Activated naive CD4-positive, alpha-beta T cell treated with anti-CD3 and anti-CD28 coated beads, Interleukin-2, amount 50 U/mL, for 24 hours (primary cell): ENCODE results near the gene CYB5B.
"Not testable (repeated sequence)": the region's sequence is repeated elsewhere in the genome, so short reads cannot be mapped to it uniquely, and the experiment has no call there.

Experiments used
- H3K27ac Mint-ChIP-seq: one replicate; pipeline ENCODE4 v1.8.0; 2021; ENCODE audit warnings: mild to moderate bottlenecking, mixed read lengths
- H3K27me3 Mint-ChIP-seq: one replicate; pipeline ENCODE4 v1.8.0; 2021; ENCODE audit warnings: mixed read lengths
- H3K36me3 Mint-ChIP-seq: one replicate; pipeline ENCODE4 v1.8.0; 2021; ENCODE audit warnings: mixed read lengths
- H3K4me1 Mint-ChIP-seq: one replicate; pipeline ENCODE4 v1.8.0; 2021; ENCODE audit warnings: mixed read lengths
- H3K4me3 Mint-ChIP-seq: one replicate; pipeline ENCODE4 v1.8.0; 2021; ENCODE audit warnings: mild to moderate bottlenecking, mixed read lengths
- H3K9me3 Mint-ChIP-seq: one replicate; pipeline ENCODE4 v1.8.0; 2021; ENCODE audit warnings: mixed read lengths

Gene CYB5B

GRCh38 chr16:69428652-69429051, 4.2 kb downstream of the CYB5B start:
- Mint-ChIP-seq H3K36me3 (peaks cover 31% of the 10 kb centered on the region), H3K4me1 (peaks cover 49% of the 10 kb centered on the region), H3K27ac (peak overlapping the region; percentile 26), H3K9me3 (peaks cover 10% of the 10 kb centered on the region), H3K27me3 (no peaks in the 10 kb centered on the region), H3K4me3 (no peak overlapping the region)

GRCh38 chr16:69429058-69429640, 4.7 kb downstream of the CYB5B start:
- Mint-ChIP-seq H3K36me3 (peaks cover 32% of the 10 kb centered on the region), H3K4me1 (peaks cover 52% of the 10 kb centered on the region), H3K27ac (peak overlapping the region; percentile 26)
- not testable (repeated sequence) for H3K9me3 Mint-ChIP-seq, H3K4me3 Mint-ChIP-seq, H3K27me3 Mint-ChIP-seq

GRCh38 chr16:69431948-69432468, 7.6 kb downstream of the CYB5B start:
- no peak overlapping the region for H3K4me3 Mint-ChIP-seq
- peaks cover 35% of the 10 kb centered on the region for H3K36me3 Mint-ChIP-seq
- no peak overlapping the region for H3K27ac Mint-ChIP-seq
- no peaks in the 10 kb centered on the region for H3K27me3 Mint-ChIP-seq
- H3K4me1 Mint-ChIP-seq: peaks cover 62% of the 10 kb centered on the region
- peaks cover 10% of the 10 kb centered on the region for H3K9me3 Mint-ChIP-seq

DNA sequence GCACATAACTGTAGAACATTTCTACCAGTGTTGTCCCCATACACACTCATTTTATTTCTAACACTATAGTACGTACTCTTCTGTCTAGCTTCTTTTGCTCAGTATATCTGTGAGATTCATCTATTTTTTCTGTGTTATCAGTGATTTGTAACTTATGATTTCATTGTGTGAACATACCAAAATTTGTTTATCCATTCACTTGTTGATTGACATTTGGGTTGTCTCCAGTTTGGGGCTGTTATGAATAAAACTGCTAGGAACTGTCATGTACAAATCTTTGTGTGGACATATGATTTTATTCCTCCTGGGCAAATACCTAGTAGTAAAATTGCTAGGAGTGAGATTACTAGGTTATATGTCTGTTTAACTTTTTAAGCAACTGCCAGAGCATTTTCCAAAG, 9.6 kb downstream of the CYB5B start:
- Mint-ChIP-seq H3K4me3 (no peak overlapping the region), H3K27me3 (no peaks in the 10 kb centered on the region), H3K4me1 (peaks cover 73% of the 10 kb centered on the region), H3K36me3 (peaks cover 31% of the 10 kb centered on the region), H3K9me3 (peaks cover 1% of the 10 kb centered on the region), H3K27ac (peak overlapping the region; percentile 41)

- Mint-ChIP-seq H3K4me1 (peaks cover 75% of the 10 kb centered on the region), H3K9me3 (no peaks in the 10 kb centered on the region), H3K36me3 (peaks cover 27% of the 10 kb centered on the region), H3K4me3 (no peak overlapping the region), H3K27me3 (no peaks in the 10 kb centered on the region), H3K27ac (peak overlapping the region; percentile 80)
Observed at GRCh38 chr16:69435977-69436820, 11.8 kb downstream of the CYB5B start.

DNA sequence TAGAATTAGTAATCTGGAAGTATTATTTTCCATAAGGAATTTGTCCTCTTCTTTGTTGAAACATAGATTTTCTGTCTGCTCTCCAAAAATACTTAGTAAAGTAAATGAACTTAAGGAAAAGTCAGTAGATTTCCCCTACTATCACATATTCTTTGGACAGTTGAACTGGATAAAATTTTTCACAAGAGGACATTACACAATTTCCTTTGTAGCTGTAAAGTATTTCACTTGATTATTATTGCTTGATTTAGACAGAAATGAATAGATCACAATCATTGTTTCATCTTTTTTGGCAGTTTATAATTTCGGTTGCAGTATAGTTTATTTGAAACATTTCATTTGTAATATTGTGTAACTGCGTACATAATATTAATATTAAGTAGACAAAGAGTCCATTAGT, 12.5 kb downstream of the CYB5B start:
- no peak overlapping the region for H3K4me3 Mint-ChIP-seq
- H3K36me3 Mint-ChIP-seq: peaks cover 24% of the 10 kb centered on the region
- H3K27me3 Mint-ChIP-seq: no peaks in the 10 kb centered on the region
- H3K27ac Mint-ChIP-seq: peak overlapping the region; percentile 80
- H3K9me3 Mint-ChIP-seq: no peaks in the 10 kb centered on the region
- peaks cover 77% of the 10 kb centered on the region for H3K4me1 Mint-ChIP-seq

DNA sequence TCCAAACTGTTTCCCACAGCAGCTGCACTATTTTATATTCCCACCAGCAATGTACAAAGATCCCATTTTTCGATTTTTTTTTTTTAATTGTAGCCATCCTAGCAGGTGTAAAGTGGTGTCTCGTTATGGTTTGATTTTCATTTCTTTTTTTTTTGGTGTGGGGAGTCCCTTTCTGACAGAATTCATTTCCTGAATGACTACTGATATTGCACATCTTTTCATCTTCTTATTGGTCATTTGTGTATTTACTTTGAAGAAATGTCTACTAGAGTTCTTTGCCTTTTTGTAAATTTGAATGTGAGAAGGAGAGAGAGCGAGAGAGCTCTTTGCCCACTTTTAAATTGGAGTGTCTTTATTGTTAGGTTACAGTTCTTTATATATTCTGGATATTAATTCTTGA, 14.0 kb downstream of the CYB5B start:
- Mint-ChIP-seq H3K27me3 (no peaks in the 10 kb centered on the region), H3K4me3 (no peak overlapping the region), H3K9me3 (no peaks in the 10 kb centered on the region), H3K4me1 (peaks cover 74% of the 10 kb centered on the region), H3K27ac (peak overlapping the region; percentile 83), H3K36me3 (peaks cover 20% of the 10 kb centered on the region)

GRCh38 chr16:69440250-69440649, 15.8 kb downstream of the CYB5B start:
- H3K27ac Mint-ChIP-seq: peak overlapping the region; percentile 90
- H3K27me3 Mint-ChIP-seq: no peaks in the 10 kb centered on the region
- H3K4me1 Mint-ChIP-seq: peaks cover 74% of the 10 kb centered on the region

GRCh38 chr16:69441030-69441429, 16.6 kb downstream of the CYB5B start:
- peaks cover 69% of the 10 kb centered on the region for H3K4me1 Mint-ChIP-seq

More at GRCh38 chr16:69440250-69440649, 15.8 kb downstream of the CYB5B start:
- no peaks in the 10 kb centered on the region for H3K9me3 Mint-ChIP-seq
- H3K36me3 Mint-ChIP-seq: peaks cover 17% of the 10 kb centered on the region
- H3K4me3 Mint-ChIP-seq: no peak overlapping the region

GRCh38 chr16:69443927-69444631, 19.7 kb downstream of the CYB5B start:
- peak overlapping the region; percentile 84 for H3K4me3 Mint-ChIP-seq
- peak overlapping the region; percentile 90 for H3K27ac Mint-ChIP-seq
- peaks cover 46% of the 10 kb centered on the region for H3K4me1 Mint-ChIP-seq
- no peaks in the 10 kb centered on the region for H3K9me3 Mint-ChIP-seq
- H3K27me3 Mint-ChIP-seq: no peaks in the 10 kb centered on the region
- peaks cover 19% of the 10 kb centered on the region for H3K36me3 Mint-ChIP-seq

More at GRCh38 chr16:69441030-69441429, 16.6 kb downstream of the CYB5B start:
- peaks cover 17% of the 10 kb centered on the region for H3K36me3 Mint-ChIP-seq
- not testable (repeated sequence) for H3K4me3 Mint-ChIP-seq, H3K27ac Mint-ChIP-seq, H3K9me3 Mint-ChIP-seq, H3K27me3 Mint-ChIP-seq

DNA sequence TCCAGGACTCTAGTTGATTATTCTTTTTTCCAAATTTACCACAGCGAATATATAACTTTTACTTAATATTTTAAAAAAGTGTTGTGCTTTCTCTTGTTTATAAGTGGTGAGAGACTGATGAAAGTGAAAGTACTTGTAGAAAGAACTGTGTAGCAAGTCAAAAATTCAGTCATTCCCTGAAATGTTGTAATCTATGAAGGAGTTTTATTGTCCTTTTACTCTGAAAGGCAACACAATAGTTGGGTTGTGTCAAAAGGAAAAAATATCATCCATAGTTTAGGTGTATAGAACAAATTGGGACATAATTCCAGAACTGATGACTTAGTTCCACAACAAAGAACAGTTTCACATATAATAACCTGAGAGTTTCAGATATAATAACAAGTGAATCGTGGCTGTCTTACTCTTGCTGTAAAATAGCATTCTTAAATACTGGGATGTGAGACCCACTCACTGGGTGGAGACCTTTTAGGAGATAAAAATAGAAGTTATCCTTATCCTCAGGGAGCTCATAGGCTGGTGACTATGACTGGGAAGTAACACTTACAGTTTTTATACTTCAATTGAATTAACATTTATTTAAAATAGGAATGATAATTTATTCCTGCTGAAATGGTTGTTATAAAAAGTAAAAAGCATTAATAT, 20.6 kb downstream of the CYB5B start:
- peak overlapping the region; percentile 84 for H3K4me3 Mint-ChIP-seq

DNA sequence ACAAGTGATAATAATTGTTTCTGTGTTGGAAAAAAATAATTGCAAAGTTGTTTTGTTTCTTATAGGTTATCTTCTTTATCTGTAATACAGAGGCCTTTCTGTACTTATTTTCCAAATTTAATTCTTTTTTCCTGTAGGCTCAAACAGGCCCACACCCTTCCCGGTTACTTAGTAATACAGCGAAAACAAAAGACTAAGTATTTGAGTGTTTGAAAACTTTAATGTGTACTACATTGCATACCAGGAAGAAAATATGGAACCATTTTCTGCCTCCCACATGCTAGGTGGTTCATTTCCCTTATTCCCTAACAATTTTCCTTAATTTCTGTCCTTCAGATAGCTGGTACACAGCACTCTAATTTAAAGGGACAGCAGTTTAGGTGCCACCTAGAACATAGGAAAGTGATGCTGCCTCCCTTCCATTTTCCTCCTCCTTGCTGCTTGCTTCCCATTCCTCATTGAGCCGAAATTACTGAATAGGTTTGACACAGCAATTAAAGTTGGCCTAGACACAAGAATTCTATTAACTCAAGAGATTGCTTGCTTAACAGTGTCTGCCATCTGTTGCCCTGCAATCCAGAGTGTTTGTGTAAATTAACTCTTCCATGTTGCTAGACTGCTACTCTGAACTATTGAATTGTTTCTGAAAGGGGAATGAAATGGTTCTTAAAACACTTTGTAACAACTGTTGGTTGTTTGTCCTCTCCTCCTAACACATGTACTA, 24.2 kb downstream of the CYB5B start:
- Mint-ChIP-seq H3K27ac (peak overlapping the region; percentile 12), H3K27me3 (no peaks in the 10 kb centered on the region), H3K9me3 (no peaks in the 10 kb centered on the region), H3K4me3 (no peak overlapping the region), H3K36me3 (peaks cover 19% of the 10 kb centered on the region), H3K4me1 (peaks cover 24% of the 10 kb centered on the region)

More for the DNA sequence above, 20.6 kb downstream of the CYB5B start:
- Mint-ChIP-seq H3K4me1 (peaks cover 43% of the 10 kb centered on the region), H3K27me3 (no peaks in the 10 kb centered on the region), H3K27ac (peak overlapping the region; percentile 90), H3K9me3 (no peaks in the 10 kb centered on the region), H3K36me3 (peaks cover 20% of the 10 kb centered on the region)

DNA sequence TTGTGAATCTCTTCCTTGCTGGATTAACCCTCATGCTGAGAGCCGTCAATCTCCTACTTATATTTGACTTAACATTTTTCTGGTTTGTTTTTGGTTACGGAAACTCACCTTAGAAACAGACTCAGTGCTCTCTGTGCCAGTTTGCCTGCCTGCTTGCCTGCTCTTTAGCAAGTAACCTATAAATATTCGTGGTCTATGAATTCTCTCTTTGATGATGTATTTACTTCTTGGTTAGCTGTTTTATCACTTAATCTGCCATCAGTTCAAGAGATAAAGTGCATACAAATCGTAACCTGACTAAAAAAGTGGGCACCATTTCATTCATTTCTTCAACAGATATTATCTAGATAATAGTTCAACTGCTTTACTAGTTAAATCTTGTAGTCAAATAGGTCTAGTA, 26.7 kb downstream of the CYB5B start:
- H3K36me3 Mint-ChIP-seq: peaks cover 23% of the 10 kb centered on the region
- H3K27ac Mint-ChIP-seq: peak overlapping the region; percentile 51
- peaks cover 19% of the 10 kb centered on the region for H3K4me1 Mint-ChIP-seq

DNA sequence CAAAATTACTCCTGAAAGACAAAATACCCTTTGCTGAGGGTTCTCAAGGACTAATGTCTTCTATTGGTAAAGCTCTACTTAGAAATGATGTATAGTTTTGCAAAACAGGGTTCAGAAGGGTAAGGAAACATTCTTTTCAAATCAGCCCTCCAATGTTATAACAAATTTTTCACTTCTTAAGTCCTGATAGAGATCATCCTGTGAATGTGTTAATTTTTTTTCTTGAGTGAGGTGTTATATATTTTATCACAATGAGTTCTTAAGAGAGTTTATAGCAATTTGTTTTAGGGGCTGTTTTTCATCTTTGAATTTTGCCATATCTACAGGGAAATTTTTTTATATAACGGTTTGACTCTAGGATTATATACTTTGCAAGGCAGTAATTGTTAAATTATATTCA, 29.5 kb downstream of the CYB5B start:
- Mint-ChIP-seq H3K27me3 (no peaks in the 10 kb centered on the region), H3K36me3 (peaks cover 13% of the 10 kb centered on the region), H3K27ac (no peak overlapping the region), H3K4me1 (peaks cover 18% of the 10 kb centered on the region), H3K9me3 (no peaks in the 10 kb centered on the region), H3K4me3 (no peak overlapping the region)

More for the DNA sequence above, 26.7 kb downstream of the CYB5B start:
- Mint-ChIP-seq H3K4me3 (no peak overlapping the region), H3K9me3 (no peaks in the 10 kb centered on the region), H3K27me3 (no peaks in the 10 kb centered on the region)

GRCh38 chr16:69463876-69464275, 39.5 kb downstream of the CYB5B start:
- peaks cover 36% of the 10 kb centered on the region for H3K4me1 Mint-ChIP-seq
- no peak overlapping the region for H3K4me3 Mint-ChIP-seq
- peak overlapping the region; percentile 70 for H3K27ac Mint-ChIP-seq
- H3K27me3 Mint-ChIP-seq: no peaks in the 10 kb centered on the region
- H3K36me3 Mint-ChIP-seq: peaks cover 11% of the 10 kb centered on the region
- no peaks in the 10 kb centered on the region for H3K9me3 Mint-ChIP-seq
